IPS DF 19.7 (cell line): ENCODE data around the gene ZNF609.
"Not testable (repeated sequence)": the region's sequence is repeated elsewhere in the genome, so short reads cannot be mapped to it uniquely, and the experiment has no call there.

ENCODE experiments used
- DNase-seq: peaks from one replicate; pipeline ENCODE4 v3.0.0-alpha.2; 2013; ENCODE audit warnings: low read depth, low spot score

Gene ZNF609

DNA sequence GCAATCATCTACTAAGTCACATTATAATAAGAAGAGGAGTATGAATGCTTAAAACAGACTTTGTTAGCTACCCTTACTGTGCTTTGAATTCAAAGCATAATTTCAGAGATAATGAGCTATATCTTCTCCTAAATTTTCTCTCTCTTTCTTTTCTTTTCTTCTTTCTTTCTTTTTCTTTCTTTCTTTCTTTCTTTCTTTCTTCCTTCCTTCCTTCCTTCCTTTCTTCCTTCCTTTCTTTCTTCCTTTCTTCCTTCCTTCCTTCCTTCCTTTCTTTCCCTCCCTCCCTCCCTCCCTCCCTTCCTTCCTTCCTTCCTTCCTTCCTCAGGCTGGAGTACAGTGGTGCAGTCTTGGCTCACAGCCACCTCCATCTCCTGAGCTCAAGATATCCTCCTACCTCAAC is 184.4 kb downstream of the ZNF609 start:
- DNase-seq, result not testable (repeated sequence)

GRCh38 chr15:64645995-64646394 is 185.6 kb downstream of the ZNF609 start:
- DNase-seq, result no peak

DNA sequence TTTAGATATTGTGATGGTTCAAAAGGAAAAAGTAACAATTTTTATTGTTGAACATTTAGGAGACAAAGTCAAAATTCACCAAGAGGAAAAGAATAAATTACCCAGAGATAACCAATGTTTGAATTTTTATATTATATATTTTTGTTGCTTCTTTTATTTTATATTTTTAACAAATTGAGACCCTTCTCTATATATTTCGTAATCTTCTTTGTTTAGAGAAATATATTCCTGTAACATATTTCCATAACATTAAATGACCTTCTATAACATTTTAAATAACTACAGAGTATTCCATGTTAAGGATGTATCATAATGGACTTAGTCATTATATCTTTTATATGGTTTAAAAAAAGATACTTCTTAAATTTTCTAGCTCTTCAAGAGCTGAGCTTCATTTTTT is 187.0 kb downstream of the ZNF609 start:
- no peak for DNase-seq

- DNase-seq, result no peak
These were observed 190.2 kb downstream of the ZNF609 start for GRCh38 chr15:64650552-64650951.

- no peak for DNase-seq
These were observed 191.3 kb downstream of the ZNF609 start for GRCh38 chr15:64651601-64652191.

- DNase-seq, result no peak
These were observed 193.4 kb downstream of the ZNF609 start for GRCh38 chr15:64653757-64654156.

- no peak for DNase-seq
These were observed 196.1 kb downstream of the ZNF609 start for GRCh38 chr15:64656508-64656907.

DNA sequence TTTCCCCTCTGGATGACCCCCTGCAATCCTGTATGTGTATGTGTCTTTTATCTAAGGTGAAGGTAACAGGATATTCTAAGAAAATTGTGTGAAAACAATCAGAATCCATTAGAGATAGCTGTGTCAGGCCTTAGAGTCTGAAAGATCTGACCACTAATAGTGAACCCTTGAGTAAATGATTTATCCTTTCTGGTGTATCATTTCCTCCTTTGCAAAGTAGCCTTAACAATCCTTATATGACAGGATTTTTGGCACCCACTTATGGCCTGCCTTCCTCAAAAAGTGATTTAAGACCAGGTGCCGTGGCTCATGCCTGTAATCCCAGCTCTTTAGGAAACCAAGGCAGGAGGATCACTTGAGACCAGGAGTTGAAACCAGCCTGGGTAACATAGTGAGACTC is 204.8 kb downstream of the ZNF609 start:
- DNase-seq, result no peak

DNA sequence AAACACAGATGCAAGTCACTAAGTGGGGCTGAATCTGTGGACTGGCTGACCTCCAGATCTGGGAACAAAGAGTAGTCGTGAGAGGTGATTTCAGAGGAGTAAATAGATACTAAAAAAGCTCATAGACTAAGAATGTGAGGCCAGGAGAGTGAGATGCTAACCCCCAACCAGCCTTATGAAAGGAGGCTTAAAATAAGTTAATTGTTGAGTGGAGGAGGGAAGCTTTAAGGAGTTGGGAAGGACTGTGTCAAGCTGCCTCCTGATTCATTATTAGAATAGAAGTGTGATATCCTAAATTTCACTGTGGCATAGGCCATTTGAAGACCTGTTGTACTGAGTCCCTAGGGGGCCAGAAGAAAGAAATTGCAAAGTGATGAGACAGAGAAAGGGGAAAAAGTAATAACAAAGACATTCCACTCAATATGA is 207.4 kb downstream of the ZNF609 start:
- DNase-seq, result no peak

- no peak for DNase-seq
These were observed 213.5 kb downstream of the ZNF609 start for GRCh38 chr15:64673866-64674265.

GRCh38 chr15:64678126-64678819 is 217.9 kb downstream of the ZNF609 start:
- no peak for DNase-seq

GRCh38 chr15:64680097-64680496 is 219.7 kb downstream of the ZNF609 start:
- DNase-seq, result no peak

DNA sequence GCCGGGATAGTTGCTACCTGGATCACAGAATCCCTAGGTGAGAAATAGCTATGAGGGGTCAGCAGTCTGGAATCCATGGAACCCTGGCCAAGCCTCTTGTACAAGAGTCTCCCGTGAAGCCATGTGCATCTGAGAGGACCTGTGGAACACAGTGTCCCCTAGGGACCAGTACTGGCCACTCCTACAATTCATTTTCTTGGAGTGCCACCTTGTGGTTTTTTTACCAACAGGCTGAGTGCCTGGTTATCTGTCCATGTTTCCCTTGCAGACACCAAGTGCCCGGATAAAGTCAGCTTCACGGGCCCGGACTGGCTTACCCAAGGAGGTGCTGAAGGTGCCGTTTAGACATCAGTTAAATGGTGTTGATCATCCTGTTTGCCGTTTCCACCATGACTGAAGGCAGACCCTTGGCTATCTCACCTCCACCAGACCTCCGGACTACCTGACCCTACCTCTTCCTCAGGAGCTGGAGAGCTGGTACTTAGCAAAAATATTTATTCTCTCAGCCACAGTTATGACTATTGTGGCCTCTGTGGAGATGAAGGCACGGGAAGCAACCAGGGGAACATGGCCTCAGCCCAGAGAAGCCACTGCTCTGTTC is 221.1 kb downstream of the ZNF609 start:
- DNase-seq, result peak; percentile 69

GRCh38 chr15:64682255-64682654 is 221.9 kb downstream of the ZNF609 start:
- no peak for DNase-seq

DNA sequence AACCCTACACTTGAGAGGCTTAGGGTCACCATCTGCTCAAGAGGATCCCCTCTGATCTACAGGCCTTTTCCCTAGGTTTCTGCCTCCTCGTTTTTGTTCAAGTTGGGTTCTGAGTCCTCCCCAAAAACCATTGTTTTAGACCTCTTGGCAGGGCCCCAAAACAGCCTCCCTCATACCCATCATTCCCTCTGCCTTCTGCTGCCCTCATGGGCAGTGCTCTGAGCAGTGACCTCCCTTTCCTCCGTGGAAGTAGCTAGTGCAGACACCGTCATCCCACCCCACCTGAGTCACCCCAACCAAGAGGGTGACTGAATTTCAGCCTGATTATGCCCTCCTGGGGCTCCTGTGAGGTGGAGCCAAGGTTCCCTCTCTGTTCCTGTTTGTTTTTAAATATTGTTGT is 223.0 kb downstream of the ZNF609 start:
- no peak for DNase-seq

DNA sequence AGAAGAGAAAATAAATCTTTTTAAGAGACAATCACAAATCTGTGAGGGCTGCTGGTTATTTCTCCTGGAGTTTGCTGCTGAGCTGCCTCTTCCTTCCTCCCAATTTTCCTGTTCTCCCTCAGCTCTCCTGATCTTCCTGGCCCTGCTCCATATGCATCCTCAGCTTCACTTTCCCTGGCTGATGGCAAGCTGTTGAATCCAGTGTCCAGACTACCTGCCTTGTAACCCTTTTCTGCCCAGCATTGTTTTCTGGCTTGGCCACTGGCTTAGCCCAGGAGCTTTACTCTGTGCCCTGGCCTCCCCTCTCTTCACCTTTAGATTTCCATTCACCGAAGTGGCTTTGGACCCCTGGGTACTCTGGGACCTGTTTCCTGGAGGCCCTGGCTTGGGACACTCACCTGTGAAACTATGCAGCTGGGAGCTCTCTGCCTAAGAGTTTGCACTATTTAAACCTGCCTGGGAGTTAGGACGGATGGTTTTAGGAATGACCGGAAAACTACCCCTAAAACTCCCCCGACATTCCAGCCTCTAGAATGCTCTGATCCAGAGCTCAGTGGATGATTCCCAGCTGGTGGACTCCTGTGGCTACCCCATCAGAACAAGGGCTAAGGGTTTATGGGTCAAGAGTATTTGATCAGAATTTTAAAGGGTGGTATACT is 225.0 kb downstream of the ZNF609 start:
- DNase-seq, result no peak

DNA sequence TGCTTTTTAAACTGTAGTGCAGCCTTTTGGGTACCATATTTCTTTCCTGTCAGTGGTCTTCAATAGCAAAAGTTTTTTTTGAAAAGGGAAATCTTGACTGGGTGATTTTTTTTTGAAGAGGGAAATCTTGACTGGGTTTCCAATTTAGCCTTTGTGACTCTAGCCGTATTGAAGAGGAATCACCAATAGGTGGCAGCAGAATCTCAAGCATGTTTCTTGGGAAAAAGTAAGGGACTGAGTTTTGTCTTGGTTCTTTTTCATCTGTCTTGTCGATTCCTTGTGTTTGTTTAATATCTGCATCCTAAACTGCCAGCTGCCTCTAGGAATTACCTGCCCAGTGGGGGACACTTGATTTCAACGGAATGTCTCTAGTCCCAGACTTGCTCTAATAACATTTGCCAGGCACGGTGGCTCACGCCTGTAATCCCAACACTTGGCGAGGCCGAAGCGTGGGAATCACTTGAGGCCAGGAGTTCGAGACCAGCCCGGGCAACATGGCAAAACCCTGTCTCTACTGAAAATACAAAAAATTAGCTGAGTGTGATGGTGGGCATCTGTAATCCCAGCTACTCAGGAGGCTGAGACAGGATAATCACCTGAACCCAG is 225.9 kb downstream of the ZNF609 start:
- no peak for DNase-seq

DNA sequence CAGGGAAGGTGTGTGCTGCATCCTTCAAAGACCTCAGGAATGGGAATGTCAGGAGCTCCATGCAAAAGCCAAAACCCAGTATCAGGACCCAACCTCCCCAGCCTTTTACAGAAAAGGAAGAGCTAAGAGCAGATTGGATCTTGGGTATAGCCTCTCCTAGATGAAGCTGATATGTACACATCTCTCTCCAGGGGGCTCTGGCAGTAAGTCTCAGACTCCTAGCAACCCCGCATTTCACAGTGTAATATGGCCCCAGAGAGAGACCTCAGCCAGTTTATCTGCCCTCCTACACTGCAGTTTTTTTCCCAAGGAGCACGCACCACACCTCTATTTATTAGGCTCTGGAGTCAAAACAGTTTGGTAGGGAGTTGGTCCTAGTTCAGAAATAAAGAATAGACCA is 226.8 kb downstream of the ZNF609 start:
- DNase-seq, result no peak

DNA sequence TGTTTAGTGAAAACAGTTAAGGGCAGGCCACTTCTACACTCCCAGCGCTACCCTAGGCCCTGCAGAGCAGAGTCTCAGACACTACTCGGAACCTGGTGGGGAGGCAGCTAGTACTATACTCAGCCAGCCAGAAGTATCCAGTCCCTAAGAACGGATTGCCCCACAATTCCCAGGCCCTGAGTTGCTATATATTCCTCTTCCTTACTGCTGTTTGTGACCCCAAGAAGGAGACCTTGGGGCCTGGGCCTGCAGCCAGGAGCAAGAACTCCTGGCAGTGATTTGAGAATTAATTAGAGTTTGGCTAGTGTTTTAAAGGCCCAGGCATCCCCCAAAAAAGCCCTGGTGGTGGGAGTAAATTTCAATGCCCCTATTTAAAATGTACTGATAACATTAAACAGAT is 227.3 kb downstream of the ZNF609 start:
- DNase-seq, result no peak

DNA sequence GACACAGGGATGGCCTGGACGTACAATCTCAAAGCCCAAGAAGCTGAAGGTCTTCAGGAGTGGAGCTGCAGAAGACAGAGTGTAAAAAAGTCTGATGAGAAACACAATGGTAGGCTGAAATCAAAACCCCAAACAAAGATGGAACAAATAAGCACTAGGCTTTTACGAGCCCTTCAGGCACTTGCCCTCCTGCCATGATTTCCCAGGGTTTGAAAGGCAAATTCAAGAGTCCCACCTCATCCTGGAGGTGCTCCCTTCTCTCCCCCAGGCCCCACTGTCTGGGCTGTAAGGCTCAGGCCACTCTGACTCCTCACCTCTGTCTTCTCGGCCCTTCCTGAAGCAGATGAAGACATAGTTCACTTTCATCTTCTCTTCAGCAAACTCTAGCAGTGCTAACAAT is 228.4 kb downstream of the ZNF609 start:
- DNase-seq, result no peak

GRCh38 chr15:64690008-64690407 is 229.6 kb downstream of the ZNF609 start:
- DNase-seq, result no peak

DNA sequence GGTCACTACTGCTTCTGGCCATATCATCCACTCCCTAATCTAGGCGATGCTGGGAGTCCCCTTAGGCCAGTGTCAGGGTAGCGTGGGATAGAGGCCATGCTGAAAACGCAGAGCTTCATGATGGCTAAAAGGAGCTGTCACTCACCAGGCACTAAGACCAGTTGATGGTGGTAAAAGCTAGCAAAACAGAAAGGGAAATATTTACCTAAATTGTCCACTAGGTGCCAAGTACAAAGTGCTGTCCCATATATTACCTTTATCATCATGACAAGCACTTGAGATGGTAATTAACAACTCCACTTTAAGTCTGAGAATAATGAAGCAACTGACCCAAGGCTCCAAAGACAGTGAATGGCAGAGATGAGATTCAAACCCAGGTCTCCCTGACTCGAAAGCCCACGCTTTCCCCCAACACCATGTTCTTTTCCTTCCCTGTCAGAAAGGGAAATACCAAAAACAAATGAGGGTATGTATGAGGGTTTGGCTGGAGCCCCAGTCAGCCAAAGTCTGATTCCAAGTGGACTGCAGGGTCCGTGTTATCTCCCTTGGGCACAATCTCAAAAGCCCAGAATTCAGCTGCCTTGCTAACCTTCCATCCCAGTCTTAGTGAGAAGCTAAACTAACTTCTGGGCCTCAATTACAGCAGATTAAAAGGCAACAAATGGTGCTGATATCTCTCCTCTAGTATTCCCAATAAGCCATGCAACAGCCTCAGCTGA is 230.4 kb downstream of the ZNF609 start:
- DNase-seq, result no peak
